Caco-2 (cell line): Measurements from ENCODE around the gene GSTK1. TPM values are rescaled to one million over a fixed set of nuclear protein-coding genes. Genes with fewer than 3 reads are reported as not detected.

Source experiments
- BruUV-seq: library from RNA; stranded (reverse); fragments of 400-500 nt; replicated peaks from 2 replicates; lab custom pipeline; 2021; lab: Mats Ljungman, UMichigan
- CTCF ChIA-PET: fragments of 300-600 bp; sonication (Branson Sonifier 250); formaldehyde crosslinking; loops from one replicate; lab custom pipeline; 2022; ENCODE audit warnings: antibody characterized with exemption; lab: Charles Lee
- POLR2A ChIA-PET: fragments of 300-600 bp; sonication (Branson Sonifier 250); formaldehyde crosslinking; loops from one replicate; lab custom pipeline; 2022; ENCODE audit warnings: antibody characterized with exemption; lab: Charles Lee
- DNase-seq, 2 experiments: peaks; one replicate each; pipeline versions ENCODE4 v3.0.0 to v3.0.0-alpha.2; 2020 to 2022
- H3K27me3 ChIP-seq: replicated peaks from 2 replicates; pipeline ENCODE4 v1.6.0; 2011; ENCODE audit warnings: low read length; ENCODE audit not compliant: control insufficient read depth, insufficient read depth
- H3K36me3 ChIP-seq: 2 replicates; pipeline ENCODE4 v1.5.1; 2011; ENCODE audit warnings: low read length; ENCODE audit not compliant: control insufficient read depth, insufficient read depth
- H3K4me1 ChIP-seq: fragments of 250-450 bp; sonication (Bioruptor Pico); 2 replicates; pipeline ENCODE4 v1.5.1; 2020; ENCODE audit warnings: mild to moderate bottlenecking
- H3K4me3 ChIP-seq: 2 replicates; pipeline ENCODE4 v1.5.1; 2011; ENCODE audit warnings: low read depth, mild to moderate bottlenecking, control low read depth, low read length
- H3K9me3 ChIP-seq: fragments of 250-450 bp; sonication (Bioruptor Pico); 2 replicates; pipeline ENCODE4 v1.5.1; 2020; ENCODE audit warnings: mild to moderate bottlenecking, moderate library complexity
- H3K27ac Mint-ChIP-seq: one replicate; pipeline ENCODE4 v1.8.0; 2022; ENCODE audit warnings: mixed read lengths; ENCODE audit not compliant: unreplicated experiment
- H3K27me3 Mint-ChIP-seq: one replicate; pipeline ENCODE4 v1.8.0; 2022; ENCODE audit warnings: mixed read lengths; ENCODE audit not compliant: insufficient read depth, unreplicated experiment
- H3K36me3 Mint-ChIP-seq: one replicate; pipeline ENCODE4 v1.8.0; 2022; ENCODE audit warnings: mild to moderate bottlenecking, mixed read lengths; ENCODE audit not compliant: insufficient read depth, unreplicated experiment
- H3K4me1 Mint-ChIP-seq: one replicate; pipeline ENCODE4 v1.8.0; 2022; ENCODE audit warnings: low read depth, mixed read lengths; ENCODE audit not compliant: unreplicated experiment
- H3K4me3 Mint-ChIP-seq: one replicate; pipeline ENCODE4 v1.8.0; 2022; ENCODE audit warnings: mild to moderate bottlenecking, moderate library complexity, mixed read lengths; ENCODE audit not compliant: unreplicated experiment
- H3K9me3 Mint-ChIP-seq: one replicate; pipeline ENCODE4 v1.8.0; 2022; ENCODE audit warnings: mixed read lengths; ENCODE audit not compliant: unreplicated experiment
- intact Hi-C: fragments of 100-400 bp; cut with micrococcal nuclease; formaldehyde crosslinking; loops from one replicate; pipeline ENCODE4 v1.10.0; 2022; ENCODE audit not compliant: unreplicated experiment
- total RNA-seq: library from RNA; stranded (reverse); gene quantifications from 2 replicates; pipeline ENCODE4 v1.2.3, GENCODE V29; 2022
- TF ChIP-seq, protein P1 (sequence below), 2 experiments: fragments of 200-600 bp in 1 of 2; IDR thresholded peaks; 1 replicate in 1 of 2; 2 replicates in 1 of 2; pipeline versions ENCODE4 v1.5.1 to v1.8.0; 2011 to 2022; ENCODE audit warnings: antibody characterized with exemption in 1 of 2, control low read depth in 1 of 2, inconsistent platforms in 1 of 2, low read depth in 1 of 2, low read length in 1 of 2, mild to moderate bottlenecking in 1 of 2, moderate library complexity in 1 of 2; ENCODE audit not compliant: insufficient read depth in 1 of 2, severe bottlenecking in 1 of 2, unreplicated experiment in 1 of 2

The GSTK1 gene
- total RNA-seq, 1 experiment from 2014 or later, result 134 TPM

DNA sequence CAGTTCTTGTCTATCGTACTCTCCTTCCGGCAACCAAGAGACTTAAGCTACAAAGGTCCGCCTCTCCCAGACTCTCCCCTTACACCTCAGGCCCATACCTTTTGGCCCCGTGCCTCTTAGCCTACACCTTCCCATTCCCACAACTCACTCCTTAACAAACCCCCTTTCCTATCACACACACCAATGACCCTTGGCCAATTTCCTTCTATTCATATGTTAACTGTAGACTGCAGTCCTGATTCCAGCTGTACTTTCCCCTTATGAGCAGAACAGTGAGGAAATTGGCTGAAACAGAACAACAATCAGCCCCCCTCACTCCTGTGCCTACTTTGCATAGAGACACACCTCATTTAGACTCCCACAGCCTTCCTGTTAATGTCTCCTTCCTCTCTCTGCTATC is 20.1 kb downstream of the GSTK1 start:
- intact Hi-C loops, result no loop called here
- TF ChIP-seq, protein P1, sequence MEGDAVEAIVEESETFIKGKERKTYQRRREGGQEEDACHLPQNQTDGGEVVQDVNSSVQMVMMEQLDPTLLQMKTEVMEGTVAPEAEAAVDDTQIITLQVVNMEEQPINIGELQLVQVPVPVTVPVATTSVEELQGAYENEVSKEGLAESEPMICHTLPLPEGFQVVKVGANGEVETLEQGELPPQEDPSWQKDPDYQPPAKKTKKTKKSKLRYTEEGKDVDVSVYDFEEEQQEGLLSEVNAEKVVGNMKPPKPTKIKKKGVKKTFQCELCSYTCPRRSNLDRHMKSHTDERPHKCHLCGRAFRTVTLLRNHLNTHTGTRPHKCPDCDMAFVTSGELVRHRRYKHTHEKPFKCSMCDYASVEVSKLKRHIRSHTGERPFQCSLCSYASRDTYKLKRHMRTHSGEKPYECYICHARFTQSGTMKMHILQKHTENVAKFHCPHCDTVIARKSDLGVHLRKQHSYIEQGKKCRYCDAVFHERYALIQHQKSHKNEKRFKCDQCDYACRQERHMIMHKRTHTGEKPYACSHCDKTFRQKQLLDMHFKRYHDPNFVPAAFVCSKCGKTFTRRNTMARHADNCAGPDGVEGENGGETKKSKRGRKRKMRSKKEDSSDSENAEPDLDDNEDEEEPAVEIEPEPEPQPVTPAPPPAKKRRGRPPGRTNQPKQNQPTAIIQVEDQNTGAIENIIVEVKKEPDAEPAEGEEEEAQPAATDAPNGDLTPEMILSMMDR (IDR thresholded peaks at IDR 0.05; ENCODE audit: insufficient read depth in 1 of 2, low read depth in 1 of 2, low read length in 1 of 2, severe bottlenecking in 1 of 2, unreplicated experiment in 1 of 2), result no peak
- CTCF ChIA-PET, result interaction anchor here (0.9 to 1.3 kb wide), 2 partner anchors 16 to 20 kb away, joined by 3 to 4 read pairs; partner anchors contain the start of gene GSTK1
- no peaks in the 10 kb centered on the region for H3K27me3 Mint-ChIP-seq
- H3K36me3 Mint-ChIP-seq, result peaks cover 10% of the 10 kb centered on the region
- no TSS peak for BruUV-seq
- DNase-seq, result no peak
- Histone ChIP-seq H3K27me3 (no peaks in the 10 kb centered on the region), H3K9me3 (no peaks in the 10 kb centered on the region), H3K4me3 (no peak overlapping the region), H3K36me3 (no peaks in the 10 kb centered on the region), H3K4me1 (peaks cover 40% of the 10 kb centered on the region)
- H3K9me3 Mint-ChIP-seq, result no peaks in the 10 kb centered on the region
- peak overlapping the region; percentile 85 for H3K27ac Mint-ChIP-seq
- peaks cover 44% of the 10 kb centered on the region for H3K4me1 Mint-ChIP-seq
- no peak overlapping the region for H3K4me3 Mint-ChIP-seq
- POLR2A ChIA-PET, result no interaction called here

DNA sequence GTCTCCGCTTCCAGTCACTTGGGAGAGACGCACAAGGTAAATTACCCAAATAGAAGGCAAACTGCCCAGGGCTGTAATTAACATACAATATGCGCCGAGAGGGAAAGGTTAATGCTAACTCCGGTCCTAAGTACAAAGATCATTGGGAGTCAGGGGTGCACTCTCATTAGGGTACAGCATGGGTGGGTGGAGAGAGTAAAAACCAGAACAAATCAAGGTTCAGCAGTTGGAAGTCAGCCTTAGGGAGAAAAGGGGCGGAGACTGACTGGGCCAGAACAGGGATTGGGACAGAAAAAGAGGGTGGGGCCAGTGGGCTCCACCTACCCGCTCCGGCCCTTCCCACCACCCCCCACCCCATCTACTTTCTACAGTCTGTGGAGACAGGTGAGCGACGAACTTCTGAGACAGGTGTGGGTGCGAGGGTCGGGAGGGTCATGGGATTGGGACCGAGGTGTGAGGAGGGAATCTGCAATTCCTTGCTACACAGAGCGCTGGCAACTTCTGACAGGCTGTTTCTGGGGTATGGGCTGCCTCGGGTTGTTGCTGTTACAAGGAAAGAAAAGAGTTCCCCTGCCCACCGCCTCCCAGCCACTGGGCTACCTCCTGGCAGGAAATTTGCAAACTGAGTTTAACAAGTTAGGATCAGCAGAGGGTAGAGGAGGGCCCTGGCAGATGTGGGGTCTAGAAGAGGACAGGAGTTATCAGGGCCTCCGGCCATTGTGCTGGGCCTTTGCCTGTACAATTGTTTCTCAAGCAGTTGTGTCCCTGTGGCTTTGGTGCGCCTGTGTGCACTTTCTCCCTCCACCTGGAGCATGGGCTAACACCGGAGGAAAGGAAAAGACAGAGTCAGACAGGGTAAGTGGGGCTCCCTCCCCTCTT is 21.6 kb downstream of the GSTK1 start, which contains the start of gene TMEM139:
TSS of gene TMEM139 (plus strand) at position 368 of the 879 bp plus-strand sequence. CDS start 1,000 bp downstream, outside the sequence.
- H3K4me1 Mint-ChIP-seq, result peaks cover 41% of the 10 kb centered on the region
- peak within 1 kb of the TSS; percentile 42 for H3K4me3 ChIP-seq
- ChIA-PET POLR2A (interaction anchor here (0.9 kb wide), 1 partner anchor 85 kb away, joined by 4 read pairs; no protein-coding TSS in a partner anchor), CTCF (interaction anchor here (1.3 kb wide), 1 partner anchor 21 kb away, joined by 4 read pairs; the partner anchor contains the start of gene GSTK1)
- H3K36me3 ChIP-seq, result no peaks in the 10 kb centered on the region
- H3K4me1 ChIP-seq, result peaks cover 41% of the 10 kb centered on the region
- H3K27me3 Mint-ChIP-seq, result no peaks in the 10 kb centered on the region
- no peaks in the 10 kb centered on the region for H3K9me3 ChIP-seq
- intact Hi-C loops, result loop anchor here (1.0 kb wide), 2 partner anchors 22 to 42 kb away; partner anchors contain the start of gene GSTK1
- no peaks in the 10 kb centered on the region for H3K27me3 ChIP-seq
- peak; percentile 83 to 92 for DNase-seq
- H3K4me3 Mint-ChIP-seq, result peak within 1 kb of the TSS; percentile 86
- no peaks in the 10 kb centered on the region for H3K9me3 Mint-ChIP-seq
- H3K27ac Mint-ChIP-seq, result peak within 1 kb of the TSS; percentile 85
- no TSS peak for BruUV-seq
- H3K36me3 Mint-ChIP-seq, result peaks cover 25% of the 10 kb centered on the region
- TF ChIP-seq, protein P1 (IDR thresholded peaks at IDR 0.05; ENCODE audit: insufficient read depth in 1 of 2, low read depth in 1 of 2, low read length in 1 of 2, severe bottlenecking in 1 of 2, unreplicated experiment in 1 of 2), result no peak

DNA sequence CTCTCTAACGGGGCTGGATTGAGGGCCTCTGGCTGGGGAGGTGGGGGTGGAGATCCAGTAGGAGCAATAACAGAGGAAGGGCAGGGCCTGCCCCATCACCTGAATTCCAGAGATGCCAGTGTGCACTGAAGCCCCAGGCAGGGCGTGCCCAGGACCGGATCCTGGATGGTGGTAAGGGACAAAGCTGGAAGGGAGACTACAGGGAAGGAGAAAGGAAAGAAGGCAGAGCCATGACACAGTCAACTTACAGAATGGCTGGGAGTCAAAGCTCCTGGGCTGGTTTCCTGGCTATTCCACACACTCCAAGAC is 22.2 kb downstream of the GSTK1 start:
- no peaks in the 10 kb centered on the region for H3K9me3 ChIP-seq
- TF ChIP-seq, protein P1 (IDR thresholded peaks at IDR 0.05; ENCODE audit: insufficient read depth in 1 of 2, low read depth in 1 of 2, low read length in 1 of 2, severe bottlenecking in 1 of 2, unreplicated experiment in 1 of 2), result no peak
- H3K4me3 ChIP-seq, result peak overlapping the region; percentile 42
- Mint-ChIP-seq H3K27me3 (no peaks in the 10 kb centered on the region), H3K4me3 (peak overlapping the region; percentile 86), H3K27ac (peak overlapping the region; percentile 85), H3K9me3 (no peaks in the 10 kb centered on the region), H3K4me1 (peaks cover 41% of the 10 kb centered on the region), H3K36me3 (peaks cover 28% of the 10 kb centered on the region)
- H3K27me3 ChIP-seq, result no peaks in the 10 kb centered on the region
- no peaks in the 10 kb centered on the region for H3K36me3 ChIP-seq
- intact Hi-C loops, result no loop called here
- H3K4me1 ChIP-seq, result peaks cover 37% of the 10 kb centered on the region
- BruUV-seq, result no TSS peak
- ChIA-PET CTCF (no interaction called here), POLR2A (interaction anchor here (0.9 kb wide), 1 partner anchor 85 kb away, joined by 4 read pairs; no protein-coding TSS in a partner anchor)
- DNase-seq, result peak; percentile 53 to 81
